HG02981 (cell line): ENCODE measurements around the gene CEP170B.
"Not testable (repeated sequence)": the region's sequence is repeated elsewhere in the genome, so short reads cannot be mapped to it uniquely, and the experiment has no call there.

Source experiments
- ATAC-seq: cut with Tn5 transposase; IDR thresholded peaks from one replicate; pipeline ENCODE4 v1.9.1; 2021; ENCODE audit warnings: mild to moderate bottlenecking, moderate library complexity; ENCODE audit not compliant: unreplicated experiment

CEP170B gene

DNA sequence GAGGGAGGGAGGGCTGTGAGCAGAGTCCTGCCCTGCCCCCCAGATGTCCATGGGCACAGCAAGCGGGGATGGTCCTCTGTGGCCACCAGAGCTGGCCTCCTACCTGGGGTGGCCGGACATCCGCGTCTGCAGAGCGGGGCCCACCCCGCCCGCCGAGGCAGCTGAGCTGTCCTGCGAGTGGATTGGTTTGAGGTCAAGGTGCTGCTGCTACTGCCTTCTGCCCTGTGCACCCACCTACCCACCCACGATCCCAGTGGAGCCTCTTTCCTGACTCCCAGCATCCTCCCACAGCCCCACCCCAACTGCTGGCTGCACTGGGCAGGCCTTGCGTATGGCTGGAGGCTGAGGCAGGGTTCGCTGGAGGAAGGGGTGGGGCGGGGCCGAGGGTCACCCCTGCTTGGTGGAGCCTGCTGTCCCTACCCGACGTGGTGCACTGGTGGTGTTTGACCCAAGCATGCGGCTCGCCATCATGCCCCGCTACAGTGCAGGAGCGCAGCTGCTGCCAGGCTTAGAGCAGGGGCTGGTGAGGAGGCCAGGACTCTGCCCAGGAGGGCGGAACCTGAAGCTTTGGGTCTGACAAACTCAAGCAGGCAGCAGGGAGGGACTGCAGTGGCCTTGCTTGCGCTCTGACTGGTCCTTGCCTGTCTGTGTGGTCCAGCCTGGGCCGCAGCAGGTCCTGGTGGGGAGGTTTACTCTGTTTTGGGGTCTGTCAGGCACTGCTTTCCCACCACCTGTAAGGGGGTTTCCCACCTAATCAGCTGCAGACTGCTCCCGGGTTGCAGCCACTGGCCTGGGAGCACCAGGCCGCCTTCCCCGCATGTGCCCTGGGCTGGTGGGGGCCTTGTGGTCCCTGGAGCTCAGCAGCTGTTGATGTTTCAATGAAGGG lies 23.7 kb downstream of the CEP170B start:
- ATAC-seq: no peak

- ATAC-seq: no peak
These were observed 24.3 kb downstream of the CEP170B start for GRCh38 chr14:104889375-104889757.

- ATAC-seq: not testable (repeated sequence)
These were observed 25.2 kb downstream of the CEP170B start for GRCh38 chr14:104890292-104890691.

DNA sequence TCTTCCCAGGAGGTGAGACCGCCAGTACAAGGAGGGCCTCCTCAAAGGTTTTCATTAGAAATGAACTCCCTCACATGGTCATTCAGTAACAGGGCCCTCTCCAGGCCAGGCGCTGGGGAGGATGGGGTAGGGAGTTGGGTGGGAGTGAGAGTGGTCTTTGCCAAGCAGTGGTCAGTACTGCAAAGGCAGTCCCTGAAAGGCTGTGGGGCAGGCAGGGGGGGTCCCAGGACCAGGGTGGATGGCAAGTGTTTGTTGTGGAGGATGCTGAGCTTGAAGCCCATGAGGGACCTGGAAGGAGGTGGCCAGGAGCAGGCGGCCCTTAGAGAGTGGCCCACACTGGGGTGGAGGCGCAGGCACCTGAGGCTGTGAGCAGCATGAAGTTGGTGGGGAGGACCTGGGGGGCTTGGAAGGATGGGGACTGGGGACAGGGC lies 26.1 kb downstream of the CEP170B start:
- no peak for ATAC-seq

DNA sequence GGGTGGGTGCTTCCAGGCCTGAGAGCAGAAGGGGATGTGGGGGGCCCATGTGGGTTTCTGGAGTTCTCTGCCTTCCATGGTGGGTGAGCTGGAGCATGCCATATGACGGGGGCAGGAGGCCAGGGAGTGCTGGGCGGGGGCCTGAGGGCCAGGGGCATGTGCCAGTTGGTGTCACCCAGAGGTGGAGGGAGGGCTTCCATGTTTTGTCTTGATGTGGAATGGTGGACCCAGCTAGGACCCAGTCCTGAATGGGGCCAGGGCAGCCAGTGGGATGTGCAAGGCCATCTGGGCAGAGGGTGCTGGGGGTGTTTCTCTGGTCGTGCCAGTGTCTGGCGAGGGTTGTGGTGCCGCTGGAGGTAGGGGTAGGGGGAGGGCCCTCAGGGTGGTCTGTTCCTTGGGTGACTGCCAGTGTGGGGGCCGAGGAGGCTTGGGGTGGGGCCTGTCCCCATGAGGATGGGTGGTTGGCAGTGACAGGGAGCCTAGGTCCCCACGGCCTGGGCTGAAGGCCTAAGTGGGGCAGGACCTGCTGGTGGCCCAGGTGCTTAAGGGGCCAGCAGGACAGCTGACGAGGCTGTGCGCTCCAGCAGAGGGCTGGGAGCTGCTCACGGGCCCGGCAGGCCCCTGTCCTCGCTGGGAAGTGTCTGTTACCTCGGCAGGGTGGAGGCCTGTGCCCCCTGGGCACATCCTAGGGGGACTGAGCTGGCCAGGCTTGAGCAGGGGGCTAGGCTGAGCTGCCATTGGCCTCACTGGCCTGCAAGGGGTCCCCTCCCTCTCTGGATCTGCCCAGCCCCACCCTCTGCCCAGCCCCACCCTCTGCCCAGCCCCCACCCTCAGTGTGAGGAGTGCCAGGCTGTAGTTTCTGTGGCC lies 26.8 kb downstream of the CEP170B start:
- no peak for ATAC-seq

DNA sequence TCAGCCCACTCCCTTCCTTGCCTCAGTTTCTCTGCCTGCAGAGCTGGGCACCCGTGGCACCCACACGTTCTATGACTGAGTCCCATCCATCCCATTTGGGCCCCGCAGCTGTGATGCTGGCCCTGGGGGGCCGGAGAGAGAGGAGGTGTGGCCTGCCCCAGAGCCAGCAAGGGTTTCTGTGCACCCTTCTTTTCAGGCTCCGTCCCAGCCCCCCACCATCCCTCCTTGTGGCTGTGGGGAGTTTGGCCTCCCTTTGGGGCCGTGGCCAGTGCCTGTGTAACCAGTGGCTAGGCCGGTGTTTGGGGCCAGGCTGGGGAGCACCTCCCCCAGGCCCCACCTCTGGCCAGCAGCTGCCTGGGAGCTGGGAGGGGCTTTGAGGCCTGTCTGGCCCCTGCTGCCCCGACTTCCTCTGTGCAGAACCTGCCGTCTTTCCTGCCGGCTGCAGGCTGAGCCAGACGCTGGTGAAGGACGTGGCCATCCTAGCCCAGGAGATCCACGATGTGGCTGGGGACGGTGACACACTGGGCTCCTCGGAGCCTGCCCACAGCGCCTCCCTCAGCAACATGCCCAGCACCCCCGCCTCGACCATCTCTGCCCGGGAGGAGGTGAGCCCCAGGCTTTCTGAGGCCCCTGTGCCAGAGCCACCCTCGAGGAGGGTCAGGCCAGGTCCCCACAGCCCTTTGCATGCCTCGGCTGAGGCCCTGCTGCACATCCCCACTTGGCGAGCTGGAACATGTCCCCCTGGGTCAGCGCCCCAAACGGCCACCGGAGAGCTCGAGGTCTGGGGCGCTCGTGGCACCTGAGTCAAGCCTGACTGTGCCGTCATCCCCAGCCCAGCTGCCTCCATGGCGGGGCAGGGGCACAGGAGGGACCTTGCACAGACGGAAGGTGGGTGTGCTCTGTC lies 27.7 kb downstream of the CEP170B start:
- no peak for ATAC-seq

DNA sequence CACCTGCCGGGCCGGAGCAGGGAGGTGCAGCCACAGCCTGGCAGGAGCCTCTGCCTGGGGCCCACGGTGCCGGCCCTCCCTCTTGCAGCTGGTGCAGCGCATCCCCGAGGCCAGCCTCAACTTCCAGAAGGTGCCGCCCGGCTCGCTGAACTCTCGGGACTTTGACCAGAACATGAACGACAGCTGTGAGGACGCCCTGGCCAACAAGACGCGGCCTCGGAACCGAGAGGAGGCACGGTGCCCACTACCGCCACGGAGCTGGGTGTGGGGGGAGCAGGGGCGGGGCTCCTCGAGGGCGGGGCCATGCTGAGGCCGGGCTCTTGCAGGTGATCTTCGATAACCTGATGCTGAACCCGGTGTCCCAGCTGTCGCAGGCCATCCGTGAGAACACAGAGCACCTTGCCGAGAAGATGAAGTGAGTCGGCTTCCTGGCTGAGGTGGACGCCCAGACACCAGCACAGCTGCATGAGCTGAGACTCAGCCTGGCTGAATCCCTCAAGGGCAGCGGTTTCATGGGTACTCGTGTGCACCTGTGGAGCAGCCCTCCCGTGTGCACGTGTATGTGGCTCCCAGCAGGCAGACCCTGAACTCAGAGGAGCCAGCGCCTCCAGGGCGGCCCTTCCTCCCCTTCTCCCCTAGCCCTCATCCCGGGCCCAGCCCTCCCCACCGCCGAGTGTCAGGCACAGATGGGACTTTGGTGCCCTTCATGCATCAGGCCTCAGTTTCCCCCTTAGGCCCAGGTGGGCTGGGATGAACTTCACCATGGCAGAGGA lies 28.6 kb downstream of the CEP170B start:
- ATAC-seq: no peak

GRCh38 chr14:104894331-104895206 lies 29.5 kb downstream of the CEP170B start:
- no peak for ATAC-seq

DNA sequence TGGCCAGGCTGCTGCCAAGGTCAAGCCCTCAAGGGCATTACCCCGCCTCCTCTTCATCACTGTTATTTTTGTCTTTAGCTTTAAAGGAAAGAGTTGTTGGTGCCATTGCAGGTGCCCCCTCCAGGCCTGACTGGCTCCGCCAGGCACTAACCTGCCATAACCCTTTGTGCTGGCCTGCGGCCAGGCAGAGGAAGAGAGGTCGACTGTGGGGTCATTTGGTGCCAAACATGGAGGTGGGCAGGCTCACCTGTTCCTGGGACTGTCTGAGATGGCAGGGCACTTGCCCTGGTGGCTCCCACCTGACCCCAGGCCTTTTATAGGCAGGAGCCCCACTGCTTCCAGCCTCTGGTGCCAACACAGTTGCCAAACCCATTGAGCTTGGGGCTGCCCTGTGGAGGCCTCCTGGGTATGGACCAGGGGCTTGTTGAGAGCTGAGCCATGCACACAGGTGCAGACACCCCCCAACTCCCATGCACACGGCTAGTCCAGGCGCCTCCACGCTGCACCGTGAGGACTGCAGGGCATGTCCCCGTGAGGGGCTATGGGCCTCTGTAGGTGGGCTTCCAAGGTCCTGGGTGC lies 30.2 kb downstream of the CEP170B start:
- ATAC-seq: no peak

DNA sequence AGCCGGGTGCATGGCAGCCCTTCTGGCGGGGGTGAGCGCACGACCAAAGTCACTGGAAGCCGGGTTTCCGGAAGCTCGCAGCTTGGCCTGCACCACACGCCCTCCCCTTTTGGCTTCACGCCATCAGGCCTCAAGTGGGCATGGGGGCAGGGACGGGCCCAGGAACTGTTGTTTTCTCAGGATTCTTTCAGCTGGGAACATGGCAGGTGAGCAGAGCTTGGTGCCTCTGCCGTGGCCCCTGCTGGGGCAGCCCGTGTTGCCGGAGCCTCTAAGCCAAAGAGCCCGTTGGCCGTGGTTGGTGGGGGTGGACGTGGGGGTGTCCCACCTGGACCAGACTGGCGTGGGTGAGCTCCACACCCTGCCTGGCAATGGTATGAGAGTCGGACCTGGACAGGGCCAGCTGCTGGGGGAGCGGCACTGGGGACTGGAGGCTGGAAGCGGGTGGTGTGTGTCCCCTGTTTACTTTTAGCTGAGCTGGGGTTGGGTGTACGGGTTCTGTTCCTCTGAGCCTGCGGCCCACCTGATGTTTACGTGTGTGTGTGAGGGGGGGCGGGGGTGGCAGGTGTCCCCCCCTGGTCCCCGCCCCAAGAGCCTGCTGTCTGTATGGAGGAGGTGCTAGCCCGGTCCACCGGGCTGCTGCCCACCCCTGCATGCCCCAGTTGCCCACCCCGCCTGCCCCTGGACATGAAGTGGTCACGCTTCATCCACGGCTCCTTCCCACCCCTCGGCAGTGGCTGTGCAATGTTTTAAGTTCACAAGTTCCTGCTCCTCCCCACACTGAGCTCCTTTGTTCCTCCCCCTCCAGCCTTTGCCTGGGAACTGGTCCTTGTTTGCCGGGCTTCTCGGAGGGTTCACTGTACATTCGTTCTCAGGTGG lies 31.0 kb downstream of the CEP170B start:
- ATAC-seq: no peak

- ATAC-seq: no peak
These were observed 32.5 kb downstream of the CEP170B start for GRCh38 chr14:104897330-104898194.

- ATAC-seq: no peak
These were observed 33.1 kb downstream of the CEP170B start for GRCh38 chr14:104898195-104898558.

DNA sequence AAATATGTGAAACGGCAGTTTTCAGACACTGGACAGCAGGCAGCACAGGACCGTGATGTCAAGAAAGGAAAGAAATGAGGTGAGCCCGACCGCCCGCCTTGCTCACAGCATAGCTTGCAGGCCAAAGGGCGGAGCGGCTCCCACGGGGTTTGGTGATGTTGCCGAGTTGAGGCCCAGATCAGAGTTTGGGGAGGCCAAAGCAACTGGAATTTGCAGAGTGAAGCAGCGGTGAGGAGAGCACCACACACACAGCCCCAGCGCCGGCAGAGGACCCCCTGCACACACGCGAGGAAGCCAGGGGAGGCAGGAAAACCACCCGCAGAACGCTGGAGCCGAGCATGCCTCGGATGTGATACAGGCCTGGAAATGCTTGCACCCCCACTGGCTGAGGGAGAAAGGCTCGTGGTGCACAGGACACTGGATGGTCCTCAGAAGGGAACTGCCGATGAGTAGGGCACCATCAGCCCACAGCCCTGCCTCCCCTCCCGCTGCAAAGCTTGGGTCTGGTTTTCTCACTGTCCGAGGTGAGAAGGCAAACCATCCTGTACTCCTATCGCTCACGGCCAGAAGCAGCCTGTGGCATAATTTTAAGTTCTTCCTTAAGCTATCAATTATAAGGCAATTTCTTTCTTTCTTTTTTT lies 33.9 kb downstream of the CEP170B start:
- no peak for ATAC-seq

DNA sequence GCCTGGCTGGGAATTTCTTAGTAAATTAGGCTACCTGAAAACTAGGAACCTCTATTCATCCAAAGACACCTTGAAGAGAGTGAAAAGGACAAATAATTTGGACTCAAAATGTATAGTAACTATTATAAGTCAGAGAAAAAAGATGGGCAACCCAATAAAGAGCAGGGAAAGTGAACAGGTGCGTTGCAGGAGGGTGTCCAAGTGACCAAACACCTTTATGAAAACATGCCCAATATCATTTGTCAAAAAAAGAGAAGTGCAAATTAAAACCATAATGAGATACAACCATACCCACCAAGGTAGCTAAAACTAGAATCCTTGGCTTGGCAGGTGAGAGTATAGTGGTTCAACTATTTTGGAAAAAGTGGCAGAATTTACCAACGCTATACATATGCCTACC lies 34.7 kb downstream of the CEP170B start:
- no peak for ATAC-seq

GRCh38 chr14:104900639-104901512 lies 35.8 kb downstream of the CEP170B start:
- ATAC-seq: no peak
